ENCODE results near the gene COQ6.

- TF ChIP-seq CTCF (IDR thresholded peaks at IDR 0.05) (no peak), POLR2A (IDR thresholded peaks at IDR 0.05) (no peak), POLR2AphosphoS5 (IDR thresholded peaks at IDR 0.05) (no peak), EP300 (IDR thresholded peaks at IDR 0.05) (no peak)
Measured at GRCh38 chr14:73944432-73945158, 5.5 kb upstream of the COQ6 start.
